ENCODE measurements around the gene MYT1.

Gene MYT1

GRCh38 chr20:64196847-64197306 is 32.6 kb downstream of the MYT1 start:
- TF ChIP-seq, protein P1, sequence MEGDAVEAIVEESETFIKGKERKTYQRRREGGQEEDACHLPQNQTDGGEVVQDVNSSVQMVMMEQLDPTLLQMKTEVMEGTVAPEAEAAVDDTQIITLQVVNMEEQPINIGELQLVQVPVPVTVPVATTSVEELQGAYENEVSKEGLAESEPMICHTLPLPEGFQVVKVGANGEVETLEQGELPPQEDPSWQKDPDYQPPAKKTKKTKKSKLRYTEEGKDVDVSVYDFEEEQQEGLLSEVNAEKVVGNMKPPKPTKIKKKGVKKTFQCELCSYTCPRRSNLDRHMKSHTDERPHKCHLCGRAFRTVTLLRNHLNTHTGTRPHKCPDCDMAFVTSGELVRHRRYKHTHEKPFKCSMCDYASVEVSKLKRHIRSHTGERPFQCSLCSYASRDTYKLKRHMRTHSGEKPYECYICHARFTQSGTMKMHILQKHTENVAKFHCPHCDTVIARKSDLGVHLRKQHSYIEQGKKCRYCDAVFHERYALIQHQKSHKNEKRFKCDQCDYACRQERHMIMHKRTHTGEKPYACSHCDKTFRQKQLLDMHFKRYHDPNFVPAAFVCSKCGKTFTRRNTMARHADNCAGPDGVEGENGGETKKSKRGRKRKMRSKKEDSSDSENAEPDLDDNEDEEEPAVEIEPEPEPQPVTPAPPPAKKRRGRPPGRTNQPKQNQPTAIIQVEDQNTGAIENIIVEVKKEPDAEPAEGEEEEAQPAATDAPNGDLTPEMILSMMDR (conservative IDR thresholded peaks at IDR 0.05; ENCODE audit: low read depth, low read length), result no peak
- DNase-seq (ENCODE audit: low read depth), result no peak
- no peak overlapping the region for H3K4me3 ChIP-seq (ENCODE audit: low read length)

DNA sequence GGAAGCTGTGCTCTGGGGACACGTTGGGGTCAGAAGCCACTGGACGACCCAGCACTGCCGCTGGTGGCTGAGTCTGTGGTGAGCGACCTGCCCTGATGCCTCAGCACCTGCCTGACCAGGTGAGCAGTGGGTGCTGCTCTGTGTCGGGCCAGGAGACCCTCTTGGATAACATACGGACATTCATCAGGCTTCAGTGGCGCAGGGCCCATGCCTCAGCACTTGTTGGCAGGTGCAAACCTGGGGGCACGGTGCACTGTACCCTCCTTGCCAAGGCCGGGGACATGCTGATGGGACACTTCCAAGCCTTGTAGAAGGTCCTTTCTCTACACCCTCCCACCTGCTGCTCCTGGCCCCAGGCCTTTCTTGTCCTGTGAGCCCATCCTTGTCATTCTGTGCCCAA is 34.1 kb downstream of the MYT1 start:
- DNase-seq (ENCODE audit: low read depth), result no peak
- TF ChIP-seq, protein P1 (conservative IDR thresholded peaks at IDR 0.05; ENCODE audit: low read depth, low read length), result no peak
- no peak overlapping the region for H3K4me3 ChIP-seq (ENCODE audit: low read length)

DNA sequence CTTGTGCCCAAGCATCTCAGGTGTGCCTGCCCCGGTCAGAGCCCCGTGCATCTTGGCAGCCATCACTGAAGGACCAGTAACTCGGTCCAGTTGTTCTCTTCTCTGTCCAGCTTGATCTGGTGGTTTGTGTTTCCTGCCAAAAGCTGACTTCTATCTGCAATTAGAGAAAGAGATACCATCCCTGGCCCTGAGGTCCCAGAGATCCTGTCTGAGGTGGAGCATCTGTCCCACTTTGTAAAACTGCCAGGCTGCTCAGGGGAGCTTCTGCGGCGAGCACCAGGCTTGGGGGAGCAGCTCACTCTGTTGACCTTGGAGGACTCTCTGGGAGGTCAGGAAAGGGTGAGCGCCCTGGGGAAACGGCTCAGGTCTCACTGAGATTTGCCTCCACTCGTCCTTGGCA is 35.1 kb downstream of the MYT1 start:
- no peak overlapping the region for H3K4me3 ChIP-seq (ENCODE audit: low read length)
- no peak for DNase-seq (ENCODE audit: low read depth)
- TF ChIP-seq, protein P1 (conservative IDR thresholded peaks at IDR 0.05; ENCODE audit: low read depth, low read length), result no peak

GRCh38 chr20:64200740-64201139 is 36.5 kb downstream of the MYT1 start:
- TF ChIP-seq, protein P1 (conservative IDR thresholded peaks at IDR 0.05; ENCODE audit: low read depth, low read length), result no peak
- H3K4me3 ChIP-seq (ENCODE audit: low read length), result no peak overlapping the region
- DNase-seq (ENCODE audit: low read depth), result no peak

- TF ChIP-seq, protein P1 (conservative IDR thresholded peaks at IDR 0.05; ENCODE audit: low read depth, low read length), result no peak
- no peak for DNase-seq (ENCODE audit: low read depth)
These were observed 37.4 kb downstream of the MYT1 start for GRCh38 chr20:64201653-64202052.

DNA sequence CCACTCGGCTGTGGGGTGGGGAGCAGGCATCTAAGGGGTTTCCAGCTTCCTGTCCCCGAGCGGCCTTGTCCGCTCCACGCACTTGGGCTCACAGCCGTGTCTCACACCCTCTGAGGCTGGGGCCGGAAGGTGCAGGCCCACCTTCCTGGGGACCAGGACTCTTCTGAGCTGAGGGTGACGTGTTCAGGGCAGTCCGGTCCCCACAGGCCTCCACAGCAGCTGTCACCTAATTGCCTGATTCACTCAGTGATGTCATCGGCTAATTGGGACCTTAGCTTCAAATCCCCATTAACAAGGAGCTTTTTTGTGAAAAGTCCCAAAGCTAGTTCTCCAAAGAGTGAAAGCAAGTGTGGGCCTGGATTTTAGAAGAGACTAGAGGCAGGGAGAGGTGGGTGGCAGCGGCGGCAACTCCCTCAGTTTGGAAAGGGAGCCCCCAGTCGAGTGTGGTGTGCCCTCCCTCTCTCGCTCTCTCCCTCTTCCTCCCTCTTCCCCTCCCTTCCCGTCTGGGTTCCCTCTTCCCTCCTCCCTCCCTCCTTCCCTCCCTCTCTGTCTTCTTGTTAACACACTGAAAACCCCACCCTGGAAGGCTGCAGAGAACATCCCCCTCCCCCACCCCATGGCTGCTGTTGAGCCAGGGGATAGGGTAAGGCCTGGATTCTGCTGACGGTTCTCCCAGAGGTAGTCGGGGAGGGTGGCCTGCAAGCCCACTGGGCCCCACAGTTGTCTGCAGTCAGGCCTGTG is 39.0 kb downstream of the MYT1 start:
- TF ChIP-seq, protein P1 (conservative IDR thresholded peaks at IDR 0.05; ENCODE audit: low read depth, low read length), result no peak
- DNase-seq (ENCODE audit: low read depth), result no peak
- no peak overlapping the region for H3K4me3 ChIP-seq (ENCODE audit: low read length)

More at GRCh38 chr20:64201653-64202052, 37.4 kb downstream of the MYT1 start:
- no peak overlapping the region for H3K4me3 ChIP-seq (ENCODE audit: low read length)

DNA sequence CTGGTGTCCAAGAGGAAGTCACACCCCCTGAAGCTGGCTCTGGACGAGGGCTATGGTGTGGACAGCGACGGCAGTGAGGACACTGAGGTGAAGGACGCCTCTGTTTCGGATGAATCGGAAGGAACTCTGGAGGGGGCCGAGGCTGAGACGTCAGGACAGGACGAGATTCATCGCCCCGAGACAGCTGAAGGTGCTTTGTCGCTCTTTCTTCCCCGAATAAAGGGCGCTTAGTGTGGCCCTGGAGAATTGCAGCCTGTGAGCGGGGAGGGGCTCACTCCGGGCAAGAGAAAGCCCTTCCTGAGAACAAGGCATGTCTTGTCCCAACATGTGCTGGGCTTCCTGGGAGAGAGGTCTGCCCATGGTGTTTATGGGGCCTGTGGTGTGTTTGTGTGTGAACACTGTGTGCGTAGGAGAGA is 41.4 kb downstream of the MYT1 start:
- TF ChIP-seq, protein P1 (conservative IDR thresholded peaks at IDR 0.05; ENCODE audit: low read depth, low read length), result no peak
- DNase-seq (ENCODE audit: low read depth), result no peak

More for the DNA sequence above, 41.4 kb downstream of the MYT1 start:
- H3K4me3 ChIP-seq (ENCODE audit: low read length), result no peak overlapping the region

All from retinal pigment epithelial cell (primary cell).